Spleen (tissue), 13 donors: ENCODE measurements around the gene CD34. TPM values are rescaled to one million over a fixed set of nuclear protein-coding genes. Genes with fewer than 3 reads are reported as not detected.
A peak's percentile ranks its signal among the peaks of the same experiment; 100 is the strongest.

Experiments
- DNase-seq: peaks from one replicate; pipeline ENCODE4 v3.0.0-alpha.2; 2020
- H3K27ac ChIP-seq, 8 donors: fragments of 200-600 bp; sonication (generic) in 7 of 8; 1 replicate in 4 of 8; 2 replicates in 4 of 8; pipeline versions ENCODE4 v1.5.0 to v1.8.0; 2016 to 2021; ENCODE audit warnings: inconsistent platforms in 4 of 8, mild to moderate bottlenecking in 4 of 8, moderate library complexity in 1 of 8
- H3K27me3 ChIP-seq, 7 donors: fragments of 200-600 bp; sonication (generic) in 6 of 7; replicated peaks in 1 of 7; 1 replicate in 4 of 7; 2 replicates in 3 of 7; pipeline versions ENCODE4 v1.5.0 to v1.8.0; 2016 to 2021; ENCODE audit warnings: inconsistent platforms in 3 of 7, mild to moderate bottlenecking in 1 of 7
- H3K36me3 ChIP-seq, 6 donors: fragments of 200-600 bp; sonication (generic) in 5 of 6; 1 replicate in 4 of 6; 2 replicates in 2 of 6; pipeline versions ENCODE4 v1.5.0 to v1.8.0; 2016 to 2021; ENCODE audit warnings: inconsistent platforms in 2 of 6
- H3K4me1 ChIP-seq, 6 donors: fragments of 200-600 bp; sonication (generic) in 5 of 6; 1 replicate in 3 of 6; 2 replicates in 3 of 6; pipeline versions ENCODE4 v1.5.0 to v1.8.0; 2016 to 2021; ENCODE audit warnings: inconsistent platforms in 3 of 6
- H3K4me3 ChIP-seq, 8 donors: fragments of 200-600 bp; sonication (generic) in 7 of 8; 1 replicate in 4 of 8; 2 replicates in 4 of 8; pipeline versions ENCODE4 v1.5.0 to v1.8.0; 2016 to 2021; ENCODE audit warnings: inconsistent platforms in 4 of 8, mild to moderate bottlenecking in 4 of 8, moderate library complexity in 2 of 8
- H3K9me3 ChIP-seq, 8 donors: fragments of 200-600 bp; sonication (generic) in 7 of 8; 1 replicate in 4 of 8; 2 replicates in 4 of 8; pipeline versions ENCODE4 v1.5.0 to v1.8.0; 2016 to 2021; ENCODE audit warnings: inconsistent platforms in 4 of 8
- POLR2A ChIP-seq, 3 donors: fragments of 450-650 bp; IDR thresholded peaks; one replicate each; pipeline ENCODE4 v1.5.1; 2017; ENCODE audit warnings: antibody characterized with exemption in 3 of 3, mild to moderate bottlenecking in 1 of 3
- POLR2AphosphoS5 ChIP-seq, 3 donors: sonication (generic); formaldehyde crosslinking; IDR thresholded peaks; one replicate each; pipeline ENCODE4 v1.5.1; 2017; ENCODE audit warnings: antibody characterized with exemption in 3 of 3
- WGBS, 5 donors: extraction: QIAGEN DNeasy Blood & Tissue Kit in 3 of 5; methylation state at CpG; one replicate each; pipeline versions ENCODE4 v1.1.5 to v1.1.7; 2013 to 2018; 5-methylcytosine and 5-hydroxymethylcytosine counted together
- intact Hi-C: fragments of 100-400 bp; cut with DNase I; formaldehyde crosslinking; loops from one replicate; pipeline ENCODE4 v1.15.0; 2023; ENCODE audit warnings: low total_unique reads
- long read RNA-seq, 2 donors: transcript quantifications; one replicate each; lab custom pipeline, GENCODE V29; 2026
- polyA plus RNA-seq, 3 donors: library from polyadenylated mRNA; stranded (reverse); fragments of 200-250 nt; gene quantifications; one replicate each; pipeline ENCODE4 v1.2.1, GENCODE V29; 2013
- total RNA-seq, 7 donors: library from RNA; depleted of rRNA in 3 of 7; stranded (reverse); fragments of >200 nt in 3 of 7; fragmentation: NEBNext Ultra II Directional in 4 of 7; extraction: Animal tissue kit (Norgen Biotek cat#: 25700) in 4 of 7; gene quantifications; one replicate each; pipeline versions ENCODE4 v1.1.0 to v1.2.1, GENCODE V29; 2016 to 2021
- TF ChIP-seq, protein P1 (sequence below), 11 experiments: fragments of 200-600 bp in 7 of 11; fragments of 450-650 bp in 4 of 11; sonication (generic) in 4 of 11; IDR thresholded peaks in 8 of 11; conservative IDR thresholded peaks in 3 of 11; 1 replicate in 7 of 11; 2 replicates in 4 of 11; pipeline versions ENCODE4 v1.4.0 to v1.8.0; 2016 to 2021; ENCODE audit warnings: antibody characterized with exemption in 11 of 11, inconsistent platforms in 4 of 11, mild to moderate bottlenecking in 1 of 11
- donor health status: healthy with polysubstance abuse.
- donor health status: DM: no; HTN: no; CAD: no; lungs with moderate emphysema.
- donor health status: DM: no; HTN: no; CAD: no.
- donor health status: Bipolar disorder and iron deficiency.
- donor health status: healthy.
- donor health status: DM: no; HTN: no; CAD: no.
- donor health status: DM: yes; HTN: yes; CAD: no.

CD34 gene
- total RNA-seq = 10 to 100 TPM; 12.6 to 31.5 (median 22.0) TPM
- polyA plus RNA-seq = 10 to 100 TPM in 1 of 3 donors, 1 to 10 TPM in 2; 5.1 to 17.7 (median 6.7) TPM
- long read RNA-seq, donor 1, full-length matches to known transcripts = 40 of 174 reads
- long read RNA-seq, donor 1, partial matches to known transcripts = 134 of 174 reads
- long read RNA-seq, donor 1, other reads (novel, unspliced or antisense) = 0 of 174 reads
- long read RNA-seq, donor 2, full-length matches to known transcripts = 28 of 100 reads
- long read RNA-seq, donor 2, partial matches to known transcripts = 72 of 100 reads
- long read RNA-seq, donor 2, other reads (novel, unspliced or antisense) = 0 of 100 reads

GRCh38 chr1:207910591-207911354, at the start of gene CD34:
Gene CD34, minus strand, starts transcription at chr1:207911125. Its CDS starts 45 bp downstream, at chr1:207911080.
- Histone ChIP-seq H3K9me3 (no peaks in the 10 kb centered on the region), H3K27me3 (peaks cover 0 to 47% (median 15%) of the 10 kb centered on the region in 7 donors), H3K27ac (peak within 1 kb of the TSS in 5 of 8 donors; percentile 4 to 70 (median 42)), H3K36me3 (no peaks in the 10 kb centered on the region), H3K4me3 (peak within 1 kb of the TSS; percentile 27 to 67 (median 35)), H3K4me1 (peaks cover 9 to 28% (median 18%) of the 10 kb centered on the region in 6 donors)
- 1 to 10% (median 2%) methylated on average over 27 to 56 of the region's 56 CpGs for WGBS, 5 donors
- intact Hi-C loops = no loop called here
- no peak for DNase-seq
- TF ChIP-seq, protein P1, sequence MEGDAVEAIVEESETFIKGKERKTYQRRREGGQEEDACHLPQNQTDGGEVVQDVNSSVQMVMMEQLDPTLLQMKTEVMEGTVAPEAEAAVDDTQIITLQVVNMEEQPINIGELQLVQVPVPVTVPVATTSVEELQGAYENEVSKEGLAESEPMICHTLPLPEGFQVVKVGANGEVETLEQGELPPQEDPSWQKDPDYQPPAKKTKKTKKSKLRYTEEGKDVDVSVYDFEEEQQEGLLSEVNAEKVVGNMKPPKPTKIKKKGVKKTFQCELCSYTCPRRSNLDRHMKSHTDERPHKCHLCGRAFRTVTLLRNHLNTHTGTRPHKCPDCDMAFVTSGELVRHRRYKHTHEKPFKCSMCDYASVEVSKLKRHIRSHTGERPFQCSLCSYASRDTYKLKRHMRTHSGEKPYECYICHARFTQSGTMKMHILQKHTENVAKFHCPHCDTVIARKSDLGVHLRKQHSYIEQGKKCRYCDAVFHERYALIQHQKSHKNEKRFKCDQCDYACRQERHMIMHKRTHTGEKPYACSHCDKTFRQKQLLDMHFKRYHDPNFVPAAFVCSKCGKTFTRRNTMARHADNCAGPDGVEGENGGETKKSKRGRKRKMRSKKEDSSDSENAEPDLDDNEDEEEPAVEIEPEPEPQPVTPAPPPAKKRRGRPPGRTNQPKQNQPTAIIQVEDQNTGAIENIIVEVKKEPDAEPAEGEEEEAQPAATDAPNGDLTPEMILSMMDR (IDR thresholded peaks at IDR 0.05 in 8 of 11, conservative IDR thresholded peaks at IDR 0.05 in 3 of 11) = no peak
- TF ChIP-seq POLR2AphosphoS5 (IDR thresholded peaks at IDR 0.05) (peak in 2 of 3 donors; percentile 39 to 59), POLR2A (IDR thresholded peaks at IDR 0.05) (no peak)

DNA sequence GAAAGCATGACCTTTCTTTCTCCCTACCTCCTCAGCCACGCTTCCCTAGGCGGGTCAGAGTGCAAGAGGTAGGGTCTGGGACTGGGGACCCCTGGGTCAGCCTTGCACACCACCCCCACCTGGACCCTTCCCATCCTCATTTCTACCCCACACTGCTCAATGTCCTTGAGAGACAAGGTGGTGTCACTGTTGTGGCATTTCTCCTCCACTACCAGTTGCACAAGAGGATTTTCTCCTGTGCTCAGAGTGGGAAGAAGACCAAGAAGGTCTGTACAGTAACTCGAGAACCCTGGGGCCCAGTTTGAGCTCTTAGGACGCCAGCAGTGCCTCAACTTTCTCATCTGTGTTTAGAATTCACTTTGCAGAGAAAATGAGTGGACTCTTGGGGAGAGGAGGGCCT, 49.4 kb upstream of the CD34 start:
- Histone ChIP-seq H3K4me3 (no peak overlapping the region), H3K27me3 (peaks cover 0 to 32% (median 14%) of the 10 kb centered on the region in 7 donors), H3K4me1 (peaks cover 13 to 47% (median 37%) of the 10 kb centered on the region in 6 donors), H3K27ac (peak overlapping the region in 1 of 8 donors; percentile 2), H3K36me3 (no peaks in the 10 kb centered on the region), H3K9me3 (no peaks in the 10 kb centered on the region)
- WGBS, 5 donors = 81 to 96% (median 83%) methylated on average over 4 of the region's 4 CpGs
- no peak for TF ChIP-seq POLR2AphosphoS5 (IDR thresholded peaks at IDR 0.05)
- no peak for TF ChIP-seq POLR2A (IDR thresholded peaks at IDR 0.05)
- TF ChIP-seq, protein P1 (IDR thresholded peaks at IDR 0.05 in 8 of 11, conservative IDR thresholded peaks at IDR 0.05 in 3 of 11) = no peak
- no peak for DNase-seq
- intact Hi-C loops = loop anchor here (5.0 kb wide), 2 partner anchors 63 to 128 kb away; no protein-coding TSS in a partner anchor

GRCh38 chr1:207959910-207960309, 49.0 kb upstream of the CD34 start:
- Histone ChIP-seq H3K9me3 (no peaks in the 10 kb centered on the region), H3K27ac (peak overlapping the region in 3 of 8 donors; percentile 54 to 76 (median 64)), H3K4me1 (peaks cover 13 to 47% (median 37%) of the 10 kb centered on the region in 6 donors), H3K36me3 (no peaks in the 10 kb centered on the region), H3K4me3 (peak overlapping the region in 3 of 8 donors; percentile 43 to 69 (median 43)), H3K27me3 (peaks cover 0 to 32% (median 14%) of the 10 kb centered on the region in 7 donors)
- WGBS, 5 donors = 63 to 73% (median 72%) methylated on average over 5 of the region's 5 CpGs
- TF ChIP-seq POLR2A (IDR thresholded peaks at IDR 0.05) = no peak
- TF ChIP-seq POLR2AphosphoS5 (IDR thresholded peaks at IDR 0.05) = no peak
- TF ChIP-seq, protein P1 (IDR thresholded peaks at IDR 0.05 in 8 of 11, conservative IDR thresholded peaks at IDR 0.05 in 3 of 11) = no peak
- DNase-seq = no peak
- intact Hi-C loops = loop anchor here (5.0 kb wide), 2 partner anchors 63 to 128 kb away; no protein-coding TSS in a partner anchor
